Loucy (cell line): ENCODE measurements around the gene MAP7.

Source experiments
- EZH2phosphoT487 ChIP-seq: fragments of 200-600 bp; IDR thresholded peaks from 2 replicates; pipeline ENCODE4 v1.6.1; 2018; ENCODE audit warnings: antibody characterized with exemption, mild to moderate bottlenecking, moderate library complexity, borderline replicate concordance
- TF ChIP-seq, protein P1 (sequence below): fragments of 200-600 bp; sonication (generic); conservative IDR thresholded peaks from 2 replicates; pipeline ENCODE4 v1.5.1; 2014; ENCODE audit warnings: mild to moderate bottlenecking, antibody characterized with exemption, low read length

DNA sequence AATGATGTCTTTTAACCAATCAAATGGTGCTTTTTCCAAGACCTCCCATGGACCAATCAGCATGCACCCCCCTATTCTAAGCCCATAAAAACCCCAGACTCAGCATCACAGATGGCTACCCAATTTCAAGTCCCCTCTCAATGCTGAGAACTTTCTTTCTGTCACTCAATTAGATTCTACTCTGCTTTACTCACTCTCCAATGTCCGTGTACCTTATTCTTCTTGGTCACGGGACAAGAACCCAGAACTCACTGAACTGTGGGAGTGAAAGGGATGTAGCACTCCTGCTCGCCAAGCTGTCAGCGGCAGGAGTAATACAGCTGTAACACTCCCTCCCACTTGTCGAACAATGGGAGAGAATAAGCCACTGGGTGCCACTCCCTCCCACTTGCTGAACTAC lies 20.8 kb upstream of the MAP7 start:
- TF ChIP-seq, protein P1, sequence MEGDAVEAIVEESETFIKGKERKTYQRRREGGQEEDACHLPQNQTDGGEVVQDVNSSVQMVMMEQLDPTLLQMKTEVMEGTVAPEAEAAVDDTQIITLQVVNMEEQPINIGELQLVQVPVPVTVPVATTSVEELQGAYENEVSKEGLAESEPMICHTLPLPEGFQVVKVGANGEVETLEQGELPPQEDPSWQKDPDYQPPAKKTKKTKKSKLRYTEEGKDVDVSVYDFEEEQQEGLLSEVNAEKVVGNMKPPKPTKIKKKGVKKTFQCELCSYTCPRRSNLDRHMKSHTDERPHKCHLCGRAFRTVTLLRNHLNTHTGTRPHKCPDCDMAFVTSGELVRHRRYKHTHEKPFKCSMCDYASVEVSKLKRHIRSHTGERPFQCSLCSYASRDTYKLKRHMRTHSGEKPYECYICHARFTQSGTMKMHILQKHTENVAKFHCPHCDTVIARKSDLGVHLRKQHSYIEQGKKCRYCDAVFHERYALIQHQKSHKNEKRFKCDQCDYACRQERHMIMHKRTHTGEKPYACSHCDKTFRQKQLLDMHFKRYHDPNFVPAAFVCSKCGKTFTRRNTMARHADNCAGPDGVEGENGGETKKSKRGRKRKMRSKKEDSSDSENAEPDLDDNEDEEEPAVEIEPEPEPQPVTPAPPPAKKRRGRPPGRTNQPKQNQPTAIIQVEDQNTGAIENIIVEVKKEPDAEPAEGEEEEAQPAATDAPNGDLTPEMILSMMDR, result no peak
- TF ChIP-seq EZH2phosphoT487, result no peak
